ENCODE results near the gene FOXA1. TPM values are rescaled to one million over a fixed set of nuclear protein-coding genes. Genes with fewer than 3 reads are reported as not detected.

FOXA1 gene
- total and polyA plus RNA-seq, 9 of the 15 experiments (the other 6 are each of a cell fraction or from before 2014, with no cell fraction given): 0.20 to 3.0 (median 1.3) TPM

- peak overlapping the region; percentile 76 for H2AFZ ChIP-seq (ENCODE audit: low read depth, low read length)
- CTCF ChIA-PET (ENCODE audit: low intra/inter-chr PET ratio): interaction anchor here (1.2 kb wide), 1 partner anchor 348 kb away, joined by 4 read pairs; no protein-coding TSS in a partner anchor
- TF ChIP-seq HMGN3 (IDR thresholded peaks at IDR 0.05; ENCODE audit: borderline replicate concordance, extremely low read depth, insufficient read length, low read depth, low read length) (peak; percentile 27), ZKSCAN3 (CRISPR knock-in tag; IDR thresholded peaks at IDR 0.05) (no peak), RAD21 (CRISPR knock-in tag; conservative IDR thresholded peaks at IDR 0.05 in 1 of 2, IDR thresholded peaks at IDR 0.05 in 1 of 2) (peak; percentile 49 to 56), CAMTA2 (CRISPR knock-in tag; conservative IDR thresholded peaks at IDR 0.05) (no peak), POLR2A (conservative IDR thresholded peaks at IDR 0.05) (no peak), POLR2B (IDR thresholded peaks at IDR 0.05; ENCODE audit: low read depth, partially characterized antibody) (no peak), PBX2 (CRISPR knock-in tag; IDR thresholded peaks at IDR 0.05; ENCODE audit: low read depth) (no peak), PBX2 (tag; conservative IDR thresholded peaks at IDR 0.05; ENCODE audit: low read depth) (no peak), ZNF140 (CRISPR knock-in tag; IDR thresholded peaks at IDR 0.05) (no peak), TFAP4 (CRISPR knock-in tag; IDR thresholded peaks at IDR 0.05; ENCODE audit: borderline replicate concordance) (peak; percentile 10; the same call in 1 of the 2 replicates), CTCF (IDR thresholded peaks at IDR 0.05 in 2 of 3, conservative IDR thresholded peaks at IDR 0.05 in 1 of 3; ENCODE audit: insufficient read depth in 2 of 3, low read depth in 1 of 3, low read length in 3 of 3) (peak; percentile 66 to 85 (median 75)), GABPA (tag; conservative IDR thresholded peaks at IDR 0.05; ENCODE audit: low read depth) (no peak), HLTF (IDR thresholded peaks at IDR 0.05) (no peak), ZNF316 (IDR thresholded peaks at IDR 0.05) (no peak), ZFX (CRISPR knock-in tag; IDR thresholded peaks at IDR 0.05) (peak; percentile 38), ATF7 (IDR thresholded peaks at IDR 0.05) (0 out of 2 replicates have a peak, but pooled peaks have one; percentile 11)
Observed at GRCh38 chr14:37594238-37594970, 645 bp downstream of the FOXA1 start.

More at GRCh38 chr14:37594238-37594970, 645 bp downstream of the FOXA1 start:
- Histone ChIP-seq H3K4me1 (replicated peaks in 1 of 2; ENCODE audit: control insufficient read depth in 2 of 2, insufficient read depth in 2 of 2, low read length in 2 of 2) (peaks cover 3 to 21% of the 10 kb centered on the region in 2 experiments; a peak in 4 of 5 replicates), H3K79me2 (ENCODE audit: control insufficient read depth, insufficient read depth, low read length) (peaks cover 2% of the 10 kb centered on the region; the same call in 2 of the 3 replicates), H3K36me3 (ENCODE audit: control insufficient read depth, insufficient read depth, low read length) (no peaks in the 10 kb centered on the region), H3K9ac (ENCODE audit: insufficient read depth in 1 of 2, low read depth in 2 of 2, low read length in 2 of 2) (peak overlapping the region; percentile 65 to 90), H3K27me3 (ENCODE audit: control insufficient read depth in 2 of 2, insufficient read depth in 2 of 2, low read length in 2 of 2) (no peaks in the 10 kb centered on the region), H4K20me1 (replicated peaks; ENCODE audit: control insufficient read depth, insufficient read depth, low read length) (no peaks in the 10 kb centered on the region), H3K4me3 (peak overlapping the region; percentile 56), H3K9me1 (ENCODE audit: control insufficient read depth, insufficient read depth, low read length) (no peaks in the 10 kb centered on the region), H3K27ac (ENCODE audit: extremely low read depth, low read depth, low read length) (peak overlapping the region; percentile 62; the same call in 2 of the 3 replicates), H3K4me2 (ENCODE audit: insufficient read depth, low read length) (peak overlapping the region; percentile 69), H3K9me3 (replicated peaks; ENCODE audit: control insufficient read depth, insufficient read depth, low read depth, low read length) (no peaks in the 10 kb centered on the region; the same call in 1 of the 2 replicates)
- peak; percentile 73 for ATAC-seq
- POLR2A ChIA-PET: interaction anchor here (0.8 kb wide), 1 partner anchor 397 kb away, joined by 3 read pairs; the partner anchor contains the start of gene MIPOL1
- in situ Hi-C loops (cut with MboI): loop anchor here (25.0 kb wide), 1 partner anchor 332 kb away; no protein-coding TSS in a partner anchor
- 2% methylated on average over 23 of the region's 56 CpGs for WGBS (ENCODE audit: insufficient coverage, low coverage, missing lambda C conversion rate)
- intact Hi-C loops (cut with micrococcal nuclease): loop anchor here (2.0 kb wide), 2 partner anchors 278 to 348 kb away; no protein-coding TSS in a partner anchor
- peak; percentile 83 for FAIRE-seq
- no TSS peak for BruUV-seq (replicated peaks)
- DNase-seq (ENCODE audit: extremely low read depth in 1 of 4, low spot score in 3 of 4): peak; percentile 42 to 89 (median 60)
